Measurements from ENCODE around the gene GRB14.

GRCh38 chr2:164485541-164485940 lies 135.7 kb downstream of the GRB14 start:
- TF ChIP-seq POLR2AphosphoS5 (IDR thresholded peaks at IDR 0.05; ENCODE audit: low read depth, low read length), result no peak
- no peak for TF ChIP-seq CTCF (IDR thresholded peaks at IDR 0.05)
- TF ChIP-seq REST (IDR thresholded peaks at IDR 0.05; ENCODE audit: insufficient read depth in 1 of 2, low read depth in 2 of 2, low read length in 1 of 2), result no peak
- no peak for TF ChIP-seq TCF7L2 (IDR thresholded peaks at IDR 0.05; ENCODE audit: low read depth, low read length)

Measured in Panc1 (cell line).